K562 (cell line): ENCODE results near the gene FARP1. TPM values are rescaled to one million over a fixed set of nuclear protein-coding genes. Genes with fewer than 3 reads are reported as not detected.

Experiments
- ATAC-seq: fragments of 200-7000 bp; cut with Tn5 transposase; 3 replicates; pipeline ENCODE4 v1.9.1; 2020; ENCODE audit warnings: moderate library complexity
- BruUV-seq: library from RNA; stranded (reverse); fragments of 400-500 nt; replicated peaks from 2 replicates; lab custom pipeline; 2021; lab: Mats Ljungman, UMichigan
- CTCF ChIA-PET: fragments of 300-600 bp; formaldehyde crosslinking; extraction: SDS; loops from one replicate; lab custom pipeline; 2021; ENCODE audit warnings: low intra/inter-chr PET ratio; lab: Yijun Ruan, JAX
- POLR2A ChIA-PET: fragments of 300-600, 350-650 bp; sonication (Branson Sonifier 250); formaldehyde crosslinking; extraction: SDS; loops from one replicate; lab custom pipeline; 2021; ENCODE audit warnings: antibody characterized with exemption, inconsistent platforms; lab: Yijun Ruan, JAX
- DNase-seq, 4 experiments: peaks; one replicate each; pipeline versions ENCODE4 v3.0.0 to v3.0.0-alpha.2; 2011 to 2018; ENCODE audit warnings: low spot score in 3 of 4, mixed read lengths in 3 of 4; ENCODE audit errors: extremely low read depth in 1 of 4
- FAIRE-seq: peaks from 2 replicates; lab custom pipeline; 2011; peaks lifted over from hg19 to GRCh38; lab: Jason Lieb, UNC
- H2AFZ ChIP-seq: 2 replicates; pipeline ENCODE4 v1.6.0; 2011; ENCODE audit warnings: low read depth, low read length, control low read depth, inconsistent platforms
- H3K27ac ChIP-seq: fragments of 200-600 bp; 3 replicates; pipeline ENCODE4 v1.8.0; 2011; ENCODE audit warnings: low read depth, mild to moderate bottlenecking, control low read depth, inconsistent platforms, low read length, moderate library complexity, mixed read lengths; ENCODE audit errors: extremely low read depth
- H3K27me3 ChIP-seq, 2 experiments: fragments of 300-600 bp in 1 of 2; 2 replicates in 1 of 2; 3 replicates in 1 of 2; pipeline versions ENCODE4 v1.6.0 to v1.8.0; 2011; ENCODE audit warnings: inconsistent platforms in 2 of 2, low read length in 2 of 2, mild to moderate bottlenecking in 1 of 2, mixed read lengths in 1 of 2, moderate library complexity in 1 of 2; ENCODE audit not compliant: control insufficient read depth in 2 of 2, insufficient read depth in 2 of 2
- H3K36me3 ChIP-seq: fragments of 300-600 bp; 3 replicates; pipeline ENCODE4 v1.8.0; 2011; ENCODE audit warnings: mild to moderate bottlenecking, low read length, inconsistent platforms; ENCODE audit not compliant: control insufficient read depth, insufficient read depth
- H3K4me1 ChIP-seq, 2 experiments: fragments of 200-600 bp in 1 of 2; replicated peaks in 1 of 2; 2 replicates in 1 of 2; 3 replicates in 1 of 2; pipeline versions ENCODE4 v1.5.1 to v1.8.0; 2011; ENCODE audit warnings: inconsistent platforms in 2 of 2, low read length in 2 of 2, mild to moderate bottlenecking in 1 of 2, mixed read lengths in 1 of 2, moderate library complexity in 1 of 2; ENCODE audit not compliant: control insufficient read depth in 2 of 2, insufficient read depth in 2 of 2
- H3K4me2 ChIP-seq: 2 replicates; pipeline ENCODE4 v1.6.1; 2011; ENCODE audit warnings: low read length, control low read depth, inconsistent platforms, mixed read lengths; ENCODE audit not compliant: insufficient read depth
- H3K4me3 ChIP-seq: fragments of 200-600 bp; sonication (generic), shearing (Covaris generic); 2 replicates; pipeline ENCODE4 v1.5.1; 2016; ENCODE audit warnings: control low read depth, inconsistent platforms
- H3K79me2 ChIP-seq: fragments of 200-600 bp; 3 replicates; pipeline ENCODE4 v1.8.0; 2011; ENCODE audit warnings: low read length, inconsistent platforms; ENCODE audit not compliant: control insufficient read depth, insufficient read depth
- H3K9ac ChIP-seq, 2 experiments: 2 replicates each; pipeline versions ENCODE4 v1.6.0 to v1.6.1; 2011; ENCODE audit warnings: low read depth in 2 of 2, low read length in 2 of 2, control low read depth in 1 of 2, inconsistent platforms in 1 of 2, mild to moderate bottlenecking in 1 of 2, mixed read lengths in 1 of 2; ENCODE audit not compliant: insufficient read depth in 1 of 2
- H3K9me1 ChIP-seq: one replicate; pipeline ENCODE4 v1.6.0; 2011; ENCODE audit warnings: inconsistent platforms, mild to moderate bottlenecking, low read length, moderate library complexity; ENCODE audit not compliant: control insufficient read depth, insufficient read depth
- H3K9me3 ChIP-seq: replicated peaks from 2 replicates; pipeline ENCODE4 v1.5.1; 2011; ENCODE audit warnings: low read depth, low read length, inconsistent platforms; ENCODE audit not compliant: control insufficient read depth, insufficient read depth
- H4K20me1 ChIP-seq: replicated peaks from 2 replicates; pipeline ENCODE4 v1.6.1; 2011; ENCODE audit warnings: low read length, inconsistent platforms, mixed read lengths; ENCODE audit not compliant: control insufficient read depth, insufficient read depth
- CBX5 ChIP-seq: IDR thresholded peaks from 2 replicates; pipeline ENCODE4 v1.6.1; 2014; ENCODE audit warnings: low read depth, borderline replicate concordance
- CREM ChIP-seq: IDR thresholded peaks from 2 replicates; pipeline ENCODE4 v1.6.1; 2014; ENCODE audit warnings: antibody characterized with exemption, low read depth
- DDX20 ChIP-seq: fragments of 450-650 bp; IDR thresholded peaks from 2 replicates; pipeline ENCODE4 v1.6.1; 2016; ENCODE audit warnings: missing genetic modification characterization, low read depth, mild to moderate bottlenecking, missing compliant biosample characterization, moderate library complexity
- GTF2F1 ChIP-seq: IDR thresholded peaks from 2 replicates; pipeline ENCODE4 v1.6.1; 2011; ENCODE audit warnings: low read depth, low read length, improper control_type of control experiment
- NFIC ChIP-seq: fragments of 450-650 bp; IDR thresholded peaks from 2 replicates; pipeline ENCODE4 v1.6.1; 2017; ENCODE audit warnings: mild to moderate bottlenecking, inconsistent platforms
- NKRF ChIP-seq: fragments of 450-650 bp; IDR thresholded peaks from 2 replicates; pipeline ENCODE4 v1.6.1; 2016; ENCODE audit warnings: borderline replicate concordance
- PCBP1 ChIP-seq: fragments of 200-400 bp; formaldehyde crosslinking; IDR thresholded peaks from 2 replicates; pipeline ENCODE4 v1.6.1; 2018; ENCODE audit warnings: mild to moderate bottlenecking, low read depth, low read length; ENCODE audit not compliant: poor library complexity, severe bottlenecking
- RBM15 ChIP-seq: fragments of 200-400 bp; formaldehyde crosslinking; IDR thresholded peaks from 2 replicates; pipeline ENCODE4 v1.6.1; 2018; ENCODE audit warnings: mild to moderate bottlenecking, low read length, moderate library complexity; ENCODE audit not compliant: insufficient read depth
- THRA ChIP-seq: fragments of 450-650 bp; IDR thresholded peaks from 2 replicates; pipeline ENCODE4 v1.6.1; 2017; ENCODE audit warnings: mild to moderate bottlenecking, moderate library complexity
- ZNF133 ChIP-seq: fragments of 250-450 bp; sonication (Bioruptor Pico); IDR thresholded peaks from 2 replicates; pipeline ENCODE4 v1.4.0; 2020; ENCODE audit warnings: mild to moderate bottlenecking
- ZNF282 ChIP-seq: sonication (generic); formaldehyde crosslinking; IDR thresholded peaks from 2 replicates; pipeline ENCODE4 v1.8.1; 2023; ENCODE audit warnings: missing genetic modification reagents
- ZNF384 ChIP-seq: IDR thresholded peaks from 2 replicates; pipeline ENCODE4 v1.6.1; 2012; ENCODE audit warnings: low read depth, low read length, improper control_type of control experiment
- WGBS: fragments of 100-300 bp; shearing (Covaris generic); methylation state at CpG from one replicate; pipeline ENCODE4 v1.1.6; 2016; ENCODE audit warnings: low coverage, mixed read lengths; ENCODE audit not compliant: insufficient coverage; ENCODE audit errors: missing lambda C conversion rate; 5-methylcytosine and 5-hydroxymethylcytosine counted together
- in situ Hi-C: fragments of 300-500 bp; cut with MboI; formaldehyde crosslinking; loops from 4 replicates; pipeline ENCODE4 v1.15.0; 2018; ENCODE audit warnings: inconsistent platforms, mixed read lengths
- intact Hi-C: fragments of 100-400 bp; cut with micrococcal nuclease; formaldehyde crosslinking; loops from 2 replicates; pipeline ENCODE4 v1.14.2; 2022
- polyA plus RNA-seq, 8 experiments: library from polyadenylated mRNA; depleted of rRNA in 4 of 8; stranded (reverse) in 5 of 8; unstranded in 3 of 8; fragments of >200 nt; fragmentation: Nextera tagmentation in 2 of 8; fragmentation: Illumina TruSeq in 1 of 8; extraction: Ambion mirVana in 2 of 8; extraction: Trizol in 1 of 8; gene quantifications; 2 replicates each; pipeline versions ENCODE4 v1.2.1 to v1.2.3, GENCODE V29; 2011 to 2014; ENCODE audit warnings: inconsistent platforms in 1 of 8, missing spikeins in 1 of 8
- total RNA-seq, 7 experiments: library from RNA; depleted of rRNA in 6 of 7; stranded (reverse); fragments of >200 nt in 6 of 7; fragmentation: Illumina TruSeq in 2 of 7; extraction: Trizol in 2 of 7; gene quantifications; 2 replicates each; pipeline versions ENCODE4 v1.2.1 to v1.2.3, GENCODE V29; 2011 to 2021; ENCODE audit warnings: low replicate concordance in 1 of 7
- TF ChIP-seq, protein P1 (sequence below): IDR thresholded peaks from 2 replicates; pipeline ENCODE4 v1.6.1; 2011; ENCODE audit not compliant: insufficient read length; ENCODE audit errors: extremely low read depth

Gene FARP1
- total and polyA plus RNA-seq, 9 of the 15 experiments (the other 6 are each of a cell fraction or from before 2014, with no cell fraction given), result 0.03 to 0.29 (median 0.05) TPM; not detected in 3

DNA sequence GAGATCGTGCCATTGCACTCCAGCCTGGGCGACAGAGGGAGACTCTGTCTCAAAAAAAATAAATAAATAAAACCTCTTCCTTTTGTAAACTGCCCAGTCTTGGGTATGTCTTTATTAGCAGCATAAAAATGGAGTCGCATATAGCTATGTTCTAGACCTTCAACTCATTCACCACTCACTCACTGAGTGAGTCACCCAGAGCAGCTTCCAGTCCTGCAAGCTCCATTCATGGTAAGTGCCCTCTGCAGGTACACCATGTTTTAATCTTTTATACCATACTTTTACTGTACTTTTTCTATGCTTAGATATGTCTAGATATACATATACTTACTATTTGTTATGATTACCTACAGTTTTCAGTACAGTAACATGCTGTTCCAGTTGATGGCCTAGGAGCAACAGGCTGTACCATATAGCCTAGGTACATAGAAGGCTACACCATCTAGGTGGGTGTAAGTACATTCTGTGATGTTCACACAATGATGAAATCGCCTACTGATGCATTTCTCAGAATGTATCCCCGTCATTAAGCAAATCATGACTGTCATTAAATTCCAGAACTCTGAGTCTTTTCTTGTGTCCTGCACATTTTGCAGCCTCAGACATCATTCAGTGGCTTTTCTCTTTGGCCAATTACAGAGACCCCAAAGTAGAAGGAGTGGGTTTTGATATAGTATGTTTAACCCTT is 13.7 kb upstream of the FARP1 start:
- TF ChIP-seq THRA, result no peak
- TF ChIP-seq GTF2F1, result no peak
- TF ChIP-seq, protein P1, sequence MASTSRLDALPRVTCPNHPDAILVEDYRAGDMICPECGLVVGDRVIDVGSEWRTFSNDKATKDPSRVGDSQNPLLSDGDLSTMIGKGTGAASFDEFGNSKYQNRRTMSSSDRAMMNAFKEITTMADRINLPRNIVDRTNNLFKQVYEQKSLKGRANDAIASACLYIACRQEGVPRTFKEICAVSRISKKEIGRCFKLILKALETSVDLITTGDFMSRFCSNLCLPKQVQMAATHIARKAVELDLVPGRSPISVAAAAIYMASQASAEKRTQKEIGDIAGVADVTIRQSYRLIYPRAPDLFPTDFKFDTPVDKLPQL, result no peak
- TF ChIP-seq ZNF133 (CRISPR knock-in tag), result no peak
- TF ChIP-seq NFIC, result no peak
- TF ChIP-seq CREM, result no peak
- TF ChIP-seq NKRF, result no peak
- TF ChIP-seq DDX20 (tag), result no peak
- no peak for TF ChIP-seq ZNF282 (CRISPR knock-in tag)
- TF ChIP-seq RBM15, result no peak
- TF ChIP-seq ZNF384, result no peak
- TF ChIP-seq CBX5, result no peak
- no peak for TF ChIP-seq PCBP1

More for the DNA sequence above, 13.7 kb upstream of the FARP1 start:
- Histone ChIP-seq H3K27me3 (no peaks in the 10 kb centered on the region; a peak in 1 of 5 replicates), H3K9ac (no peak overlapping the region), H3K4me3 (no peak overlapping the region), H3K27ac (no peak overlapping the region), H3K79me2 (no peaks in the 10 kb centered on the region), H4K20me1 (no peaks in the 10 kb centered on the region), H3K4me1 (no peaks in the 10 kb centered on the region; a peak in 1 of 5 replicates), H3K9me1 (no peaks in the 10 kb centered on the region), H3K9me3 (no peaks in the 10 kb centered on the region), H3K4me2 (no peak overlapping the region), H2AFZ (no peak overlapping the region), H3K36me3 (no peaks in the 10 kb centered on the region)
- BruUV-seq, result no TSS peak
- DNase-seq, result no peak
- 0% methylated on average over 3 of the region's 5 CpGs for WGBS
- in situ Hi-C loops, result no loop called here
- intact Hi-C loops, result no loop called here
- FAIRE-seq, result no peak
- no peak for ATAC-seq
- ChIA-PET CTCF (no interaction called here), POLR2A (no interaction called here)
